Endodermal cell (in vitro differentiated cells): ENCODE results near the gene P4HB. TPM values are rescaled to one million over a fixed set of nuclear protein-coding genes. Genes with fewer than 3 reads are reported as not detected.

Source experiments
- DNase-seq: peaks from one replicate; pipeline ENCODE4 v3.0.0-alpha.2; 2017
- H3K27ac ChIP-seq: 2 replicates; pipeline ENCODE4 v1.5.1; 2013; ENCODE audit warnings: mild to moderate bottlenecking, low read depth, low read length, moderate library complexity
- H3K27me3 ChIP-seq: 2 replicates; pipeline ENCODE4 v1.6.1; 2013; ENCODE audit warnings: mild to moderate bottlenecking, low read length, moderate library complexity; ENCODE audit not compliant: insufficient read depth, control insufficient read depth, poor library complexity, severe bottlenecking
- H3K36me3 ChIP-seq: 2 replicates; pipeline ENCODE4 v1.7.0; 2013; ENCODE audit warnings: mild to moderate bottlenecking, low read length, moderate library complexity; ENCODE audit not compliant: control insufficient read depth, insufficient read depth
- H3K4me1 ChIP-seq: one replicate; pipeline ENCODE4 v1.7.0; 2013; ENCODE audit warnings: low read length; ENCODE audit not compliant: control insufficient read depth, insufficient read depth
- H3K4me3 ChIP-seq: 2 replicates; pipeline ENCODE4 v1.5.1; 2013; ENCODE audit warnings: mild to moderate bottlenecking, low read length, moderate library complexity
- H3K9ac ChIP-seq: 2 replicates; pipeline ENCODE4 v1.6.1; 2013; ENCODE audit warnings: mild to moderate bottlenecking, low read length, moderate library complexity; ENCODE audit not compliant: poor library complexity, severe bottlenecking; ENCODE audit errors: extremely low read depth
- H3K9me3 ChIP-seq: 2 replicates; pipeline ENCODE4 v1.6.1; 2013; ENCODE audit warnings: mild to moderate bottlenecking, low read length, moderate library complexity; ENCODE audit not compliant: control insufficient read depth
- H3K27ac Mint-ChIP-seq: 2 replicates; pipeline ENCODE4 v1.8.0; 2020; ENCODE audit warnings: mixed read lengths
- H3K27me3 Mint-ChIP-seq: 2 replicates; pipeline ENCODE4 v1.8.0; 2021; ENCODE audit warnings: mild to moderate bottlenecking, mixed read lengths; ENCODE audit not compliant: insufficient read depth
- H3K36me3 Mint-ChIP-seq: 2 replicates; pipeline ENCODE4 v1.8.0; 2020; ENCODE audit warnings: low read depth, mixed read lengths
- H3K4me1 Mint-ChIP-seq: 2 replicates; pipeline ENCODE4 v1.8.0; 2020; ENCODE audit warnings: mixed read lengths
- H3K4me3 Mint-ChIP-seq: 2 replicates; pipeline ENCODE4 v1.8.0; 2020; ENCODE audit warnings: mild to moderate bottlenecking, moderate library complexity, mixed read lengths
- H3K9me3 Mint-ChIP-seq: 2 replicates; pipeline ENCODE4 v1.8.0; 2020; ENCODE audit warnings: mild to moderate bottlenecking, mixed read lengths
- WGBS, 2 experiments: methylation state at CpG; one replicate each; pipeline versions ENCODE4 v1.1.5 to v1.1.7; 2013; ENCODE audit warnings: missing lambda C conversion rate in 2 of 2, mixed read lengths in 1 of 2; ENCODE audit not compliant: insufficient coverage in 1 of 2, insufficient read length in 1 of 2; 5-methylcytosine and 5-hydroxymethylcytosine counted together
- total RNA-seq, 2 donors: library from RNA; stranded (reverse); fragmentation: NEBNext Ultra II Directional in 1 of 2; extraction: Animal tissue kit (Norgen Biotek cat#: 25700) in 1 of 2; gene quantifications; 2 replicates in 1 of 2; 3 replicates in 1 of 2; pipeline ENCODE4 v1.2.1, GENCODE V29; 2021
- TF ChIP-seq, protein P1 (sequence below): fragments of 200-600 bp; sonication (generic); conservative IDR thresholded peaks from 2 replicates; pipeline ENCODE4 v1.5.0; 2021; ENCODE audit warnings: antibody characterized with exemption, mild to moderate bottlenecking

Gene P4HB
- total RNA-seq, 2 donors from 2014 or later = 493 to 535 TPM

GRCh38 chr17:81810476-81810875 is 49.9 kb downstream of the P4HB start:
- 89 to 90% methylated on average over 2 to 8 of the region's 8 CpGs for WGBS, 2 experiments
- H3K36me3 Mint-ChIP-seq = no peaks in the 10 kb centered on the region

GRCh38 chr17:81809556-81809998 is 50.8 kb downstream of the P4HB start:
- no peak overlapping the region for H3K27ac ChIP-seq
- H3K4me1 Mint-ChIP-seq = no peaks in the 10 kb centered on the region
- no peak overlapping the region for H3K9ac ChIP-seq
- H3K4me3 Mint-ChIP-seq = no peak overlapping the region
- no peaks in the 10 kb centered on the region for H3K36me3 ChIP-seq
- no peaks in the 10 kb centered on the region for H3K9me3 Mint-ChIP-seq
- peaks cover 35% of the 10 kb centered on the region for H3K27me3 ChIP-seq
- peaks cover 36% of the 10 kb centered on the region for H3K27me3 Mint-ChIP-seq
- TF ChIP-seq, protein P1, sequence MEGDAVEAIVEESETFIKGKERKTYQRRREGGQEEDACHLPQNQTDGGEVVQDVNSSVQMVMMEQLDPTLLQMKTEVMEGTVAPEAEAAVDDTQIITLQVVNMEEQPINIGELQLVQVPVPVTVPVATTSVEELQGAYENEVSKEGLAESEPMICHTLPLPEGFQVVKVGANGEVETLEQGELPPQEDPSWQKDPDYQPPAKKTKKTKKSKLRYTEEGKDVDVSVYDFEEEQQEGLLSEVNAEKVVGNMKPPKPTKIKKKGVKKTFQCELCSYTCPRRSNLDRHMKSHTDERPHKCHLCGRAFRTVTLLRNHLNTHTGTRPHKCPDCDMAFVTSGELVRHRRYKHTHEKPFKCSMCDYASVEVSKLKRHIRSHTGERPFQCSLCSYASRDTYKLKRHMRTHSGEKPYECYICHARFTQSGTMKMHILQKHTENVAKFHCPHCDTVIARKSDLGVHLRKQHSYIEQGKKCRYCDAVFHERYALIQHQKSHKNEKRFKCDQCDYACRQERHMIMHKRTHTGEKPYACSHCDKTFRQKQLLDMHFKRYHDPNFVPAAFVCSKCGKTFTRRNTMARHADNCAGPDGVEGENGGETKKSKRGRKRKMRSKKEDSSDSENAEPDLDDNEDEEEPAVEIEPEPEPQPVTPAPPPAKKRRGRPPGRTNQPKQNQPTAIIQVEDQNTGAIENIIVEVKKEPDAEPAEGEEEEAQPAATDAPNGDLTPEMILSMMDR = no peak
- no peaks in the 10 kb centered on the region for H3K4me1 ChIP-seq
- H3K36me3 Mint-ChIP-seq = no peaks in the 10 kb centered on the region
- no peaks in the 10 kb centered on the region for H3K9me3 ChIP-seq
- H3K4me3 ChIP-seq = no peak overlapping the region
- DNase-seq = no peak
- WGBS, 2 experiments = 82 to 87% methylated on average over 6 to 7 of the region's 7 CpGs
- H3K27ac Mint-ChIP-seq = no peak overlapping the region

More at GRCh38 chr17:81810476-81810875, 49.9 kb downstream of the P4HB start:
- Histone ChIP-seq H3K9ac (no peak overlapping the region), H3K9me3 (no peaks in the 10 kb centered on the region), H3K4me1 (no peaks in the 10 kb centered on the region), H3K27me3 (peaks cover 26% of the 10 kb centered on the region), H3K27ac (no peak overlapping the region), H3K36me3 (no peaks in the 10 kb centered on the region), H3K4me3 (no peak overlapping the region)
- H3K4me3 Mint-ChIP-seq = no peak overlapping the region
- H3K27me3 Mint-ChIP-seq = peaks cover 28% of the 10 kb centered on the region
- no peak overlapping the region for H3K27ac Mint-ChIP-seq
- no peaks in the 10 kb centered on the region for H3K4me1 Mint-ChIP-seq
- DNase-seq = no peak
- TF ChIP-seq, protein P1 = no peak
- no peaks in the 10 kb centered on the region for H3K9me3 Mint-ChIP-seq

GRCh38 chr17:81808778-81809555 is 51.4 kb downstream of the P4HB start:
- no peaks in the 10 kb centered on the region for H3K4me1 ChIP-seq
- peaks cover 40% of the 10 kb centered on the region for H3K27me3 ChIP-seq
- no peaks in the 10 kb centered on the region for H3K36me3 ChIP-seq
- H3K36me3 Mint-ChIP-seq = no peaks in the 10 kb centered on the region
- TF ChIP-seq, protein P1 = no peak
- no peak overlapping the region for H3K27ac ChIP-seq
- no peak for DNase-seq
- no peak overlapping the region for H3K27ac Mint-ChIP-seq
- no peaks in the 10 kb centered on the region for H3K4me1 Mint-ChIP-seq
- WGBS, 2 experiments = 83 to 86% methylated on average over 14 to 20 of the region's 20 CpGs
- H3K4me3 ChIP-seq = no peak overlapping the region
- no peak overlapping the region for H3K9ac ChIP-seq
- H3K9me3 ChIP-seq = no peaks in the 10 kb centered on the region
- H3K4me3 Mint-ChIP-seq = no peak overlapping the region
- H3K9me3 Mint-ChIP-seq = no peaks in the 10 kb centered on the region
- peaks cover 37% of the 10 kb centered on the region for H3K27me3 Mint-ChIP-seq
